ENCODE data around the gene MYCN. TPM values are rescaled to one million over a fixed set of nuclear protein-coding genes. Genes with fewer than 3 reads are reported as not detected.

MYCN gene
- polyA plus RNA-seq, 1 of the 3 experiments (the other 2 are of a cell fraction) = 0.03 TPM

DNA sequence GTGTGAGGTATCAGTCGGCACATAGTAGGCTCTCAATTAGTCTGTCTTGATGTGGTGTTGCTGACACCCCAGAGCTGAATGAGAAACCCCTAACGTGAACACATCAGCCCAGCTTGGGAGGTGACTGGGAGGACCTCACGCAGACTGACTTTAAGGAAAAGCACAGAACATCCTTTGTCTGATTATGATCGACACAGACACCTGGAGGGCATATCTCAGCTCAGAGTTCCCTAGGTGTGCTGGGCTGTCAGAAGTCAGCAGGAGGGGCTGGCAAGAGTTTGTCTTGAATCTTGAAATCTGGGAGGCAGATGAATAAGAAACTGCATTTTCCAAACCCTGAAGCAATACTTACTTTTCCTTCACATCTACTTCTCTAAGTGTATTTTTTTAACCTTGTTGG lies 16.8 kb upstream of the MYCN start:
- H2AFZ ChIP-seq (ENCODE audit: low read depth) = no peak overlapping the region
- WGBS (ENCODE audit: low lambda C conversion rate) = 33% methylated on average over 3 of the region's 4 CpGs
- no peaks in the 10 kb centered on the region for H4K20me1 ChIP-seq (ENCODE audit: insufficient read depth)
- H3K9me2 ChIP-seq = no peaks in the 10 kb centered on the region
- TF ChIP-seq, protein P1, sequence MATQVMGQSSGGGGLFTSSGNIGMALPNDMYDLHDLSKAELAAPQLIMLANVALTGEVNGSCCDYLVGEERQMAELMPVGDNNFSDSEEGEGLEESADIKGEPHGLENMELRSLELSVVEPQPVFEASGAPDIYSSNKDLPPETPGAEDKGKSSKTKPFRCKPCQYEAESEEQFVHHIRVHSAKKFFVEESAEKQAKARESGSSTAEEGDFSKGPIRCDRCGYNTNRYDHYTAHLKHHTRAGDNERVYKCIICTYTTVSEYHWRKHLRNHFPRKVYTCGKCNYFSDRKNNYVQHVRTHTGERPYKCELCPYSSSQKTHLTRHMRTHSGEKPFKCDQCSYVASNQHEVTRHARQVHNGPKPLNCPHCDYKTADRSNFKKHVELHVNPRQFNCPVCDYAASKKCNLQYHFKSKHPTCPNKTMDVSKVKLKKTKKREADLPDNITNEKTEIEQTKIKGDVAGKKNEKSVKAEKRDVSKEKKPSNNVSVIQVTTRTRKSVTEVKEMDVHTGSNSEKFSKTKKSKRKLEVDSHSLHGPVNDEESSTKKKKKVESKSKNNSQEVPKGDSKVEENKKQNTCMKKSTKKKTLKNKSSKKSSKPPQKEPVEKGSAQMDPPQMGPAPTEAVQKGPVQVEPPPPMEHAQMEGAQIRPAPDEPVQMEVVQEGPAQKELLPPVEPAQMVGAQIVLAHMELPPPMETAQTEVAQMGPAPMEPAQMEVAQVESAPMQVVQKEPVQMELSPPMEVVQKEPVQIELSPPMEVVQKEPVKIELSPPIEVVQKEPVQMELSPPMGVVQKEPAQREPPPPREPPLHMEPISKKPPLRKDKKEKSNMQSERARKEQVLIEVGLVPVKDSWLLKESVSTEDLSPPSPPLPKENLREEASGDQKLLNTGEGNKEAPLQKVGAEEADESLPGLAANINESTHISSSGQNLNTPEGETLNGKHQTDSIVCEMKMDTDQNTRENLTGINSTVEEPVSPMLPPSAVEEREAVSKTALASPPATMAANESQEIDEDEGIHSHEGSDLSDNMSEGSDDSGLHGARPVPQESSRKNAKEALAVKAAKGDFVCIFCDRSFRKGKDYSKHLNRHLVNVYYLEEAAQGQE (IDR thresholded peaks at IDR 0.05; ENCODE audit: low read depth, low read length) = no peak
- TF ChIP-seq, protein P2, sequence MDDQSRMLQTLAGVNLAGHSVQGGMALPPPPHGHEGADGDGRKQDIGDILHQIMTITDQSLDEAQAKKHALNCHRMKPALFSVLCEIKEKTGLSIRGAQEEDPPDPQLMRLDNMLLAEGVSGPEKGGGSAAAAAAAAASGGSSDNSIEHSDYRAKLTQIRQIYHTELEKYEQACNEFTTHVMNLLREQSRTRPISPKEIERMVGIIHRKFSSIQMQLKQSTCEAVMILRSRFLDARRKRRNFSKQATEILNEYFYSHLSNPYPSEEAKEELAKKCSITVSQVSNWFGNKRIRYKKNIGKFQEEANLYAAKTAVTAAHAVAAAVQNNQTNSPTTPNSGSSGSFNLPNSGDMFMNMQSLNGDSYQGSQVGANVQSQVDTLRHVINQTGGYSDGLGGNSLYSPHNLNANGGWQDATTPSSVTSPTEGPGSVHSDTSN (IDR thresholded peaks at IDR 0.05) = no peak
- TF ChIP-seq MEF2A (IDR thresholded peaks at IDR 0.05; ENCODE audit: borderline replicate concordance, low read depth) (no peak), RFX5 (IDR thresholded peaks at IDR 0.05; ENCODE audit: low read length) (no peak), NRF1 (IDR thresholded peaks at IDR 0.05; ENCODE audit: low read depth, low read length) (no peak), TEAD4 (IDR thresholded peaks at IDR 0.05; ENCODE audit: borderline replicate concordance, insufficient read depth) (no peak), FOXJ3 (CRISPR knock-in tag; IDR thresholded peaks at IDR 0.05) (no peak), RCOR1 (IDR thresholded peaks at IDR 0.05; ENCODE audit: low read length) (no peak)
- TF ChIP-seq, protein P3, sequence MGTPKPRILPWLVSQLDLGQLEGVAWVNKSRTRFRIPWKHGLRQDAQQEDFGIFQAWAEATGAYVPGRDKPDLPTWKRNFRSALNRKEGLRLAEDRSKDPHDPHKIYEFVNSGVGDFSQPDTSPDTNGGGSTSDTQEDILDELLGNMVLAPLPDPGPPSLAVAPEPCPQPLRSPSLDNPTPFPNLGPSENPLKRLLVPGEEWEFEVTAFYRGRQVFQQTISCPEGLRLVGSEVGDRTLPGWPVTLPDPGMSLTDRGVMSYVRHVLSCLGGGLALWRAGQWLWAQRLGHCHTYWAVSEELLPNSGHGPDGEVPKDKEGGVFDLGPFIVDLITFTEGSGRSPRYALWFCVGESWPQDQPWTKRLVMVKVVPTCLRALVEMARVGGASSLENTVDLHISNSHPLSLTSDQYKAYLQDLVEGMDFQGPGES (IDR thresholded peaks at IDR 0.05; ENCODE audit: low read depth, low read length) = no peak
- no peak overlapping the region for H3K27ac ChIP-seq (ENCODE audit: low read depth in 2 of 2, low read length in 1 of 2)
- ChIA-PET POLR2A (no interaction called here), CTCF (interaction anchor here (1.1 to 2.9 kb wide), 4 partner anchors 16 to 686 kb away, joined by 3 to 15 read pairs (median 4); partner anchors contain the start of gene MYCN)
- no peaks in the 10 kb centered on the region for H3K36me3 ChIP-seq (replicated peaks in 1 of 2; ENCODE audit: control insufficient read depth in 1 of 2, insufficient read depth in 2 of 2, low read length in 1 of 2)
- H3K9ac ChIP-seq = no peak overlapping the region
- H3K27me3 ChIP-seq (ENCODE audit: insufficient read depth) = no peaks in the 10 kb centered on the region
- 0 out of 2 replicates have a peak, but pooled peaks cover 4% of the 10 kb centered on the region for H3K9me3 ChIP-seq
- no peaks in the 10 kb centered on the region for H3K79me2 ChIP-seq (ENCODE audit: insufficient read depth)
- DNase-seq = no peak
- H3K4me2 ChIP-seq = no peak overlapping the region
- no peaks in the 10 kb centered on the region for H3F3A ChIP-seq (replicated peaks; ENCODE audit: insufficient read depth)
- peaks cover 0 to 16% of the 10 kb centered on the region in 2 experiments; a peak in 1 of 4 replicates for H3K4me1 ChIP-seq (ENCODE audit: control insufficient read depth in 1 of 2, insufficient read depth in 2 of 2, low read depth in 1 of 2, low read length in 1 of 2)
- no peak overlapping the region for H3K4me3 ChIP-seq (ENCODE audit: low read depth in 2 of 2, low read length in 1 of 2)

DNA sequence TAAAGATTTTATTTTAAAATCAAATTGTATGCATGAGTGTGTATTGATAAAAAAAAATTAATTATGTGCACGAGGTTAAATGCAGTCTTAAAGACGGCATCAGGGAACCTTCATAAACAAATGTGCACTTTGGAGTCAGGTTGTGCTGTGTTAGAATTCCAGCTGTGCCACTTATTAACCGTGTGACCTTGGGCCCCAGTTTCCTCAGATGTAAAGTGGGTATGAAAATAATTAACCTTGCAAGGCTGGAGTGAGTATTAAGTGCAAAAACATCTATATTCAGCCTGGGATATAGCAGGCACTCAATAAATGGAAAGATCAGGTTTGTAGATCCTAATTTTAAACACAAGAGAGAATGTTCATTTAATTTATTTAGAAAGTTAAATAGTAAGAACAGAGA lies 14.5 kb upstream of the MYCN start:
- no peak for DNase-seq
- Histone ChIP-seq H3K9me2 (no peaks in the 10 kb centered on the region), H2AFZ (ENCODE audit: low read depth) (no peak overlapping the region), H3K9ac (no peak overlapping the region), H3K27me3 (ENCODE audit: insufficient read depth) (no peaks in the 10 kb centered on the region), H4K20me1 (ENCODE audit: insufficient read depth) (no peaks in the 10 kb centered on the region), H3K9me3 (0 out of 2 replicates have a peak, but pooled peaks cover 4% of the 10 kb centered on the region), H3F3A (replicated peaks; ENCODE audit: insufficient read depth) (no peaks in the 10 kb centered on the region), H3K4me2 (no peak overlapping the region), H3K4me3 (ENCODE audit: low read depth in 2 of 2, low read length in 1 of 2) (no peak overlapping the region), H3K4me1 (ENCODE audit: control insufficient read depth in 1 of 2, insufficient read depth in 2 of 2, low read depth in 1 of 2, low read length in 1 of 2) (no peaks in the 10 kb centered on the region), H3K36me3 (replicated peaks in 1 of 2; ENCODE audit: control insufficient read depth in 1 of 2, insufficient read depth in 2 of 2, low read length in 1 of 2) (no peaks in the 10 kb centered on the region), H3K27ac (ENCODE audit: low read depth in 2 of 2, low read length in 1 of 2) (no peak overlapping the region), H3K79me2 (ENCODE audit: insufficient read depth) (no peaks in the 10 kb centered on the region)
- TF ChIP-seq YY1 (IDR thresholded peaks at IDR 0.05; ENCODE audit: low read depth) = no peak
- TF ChIP-seq RFX5 (IDR thresholded peaks at IDR 0.05; ENCODE audit: low read length) = no peak
- TF ChIP-seq MEF2A (IDR thresholded peaks at IDR 0.05; ENCODE audit: borderline replicate concordance, low read depth) = no peak
- TF ChIP-seq, protein P4, sequence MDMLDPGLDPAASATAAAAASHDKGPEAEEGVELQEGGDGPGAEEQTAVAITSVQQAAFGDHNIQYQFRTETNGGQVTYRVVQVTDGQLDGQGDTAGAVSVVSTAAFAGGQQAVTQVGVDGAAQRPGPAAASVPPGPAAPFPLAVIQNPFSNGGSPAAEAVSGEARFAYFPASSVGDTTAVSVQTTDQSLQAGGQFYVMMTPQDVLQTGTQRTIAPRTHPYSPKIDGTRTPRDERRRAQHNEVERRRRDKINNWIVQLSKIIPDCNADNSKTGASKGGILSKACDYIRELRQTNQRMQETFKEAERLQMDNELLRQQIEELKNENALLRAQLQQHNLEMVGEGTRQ (IDR thresholded peaks at IDR 0.05; ENCODE audit: borderline replicate concordance, low read depth, low read length) = no peak
- TF ChIP-seq TEAD4 (IDR thresholded peaks at IDR 0.05; ENCODE audit: borderline replicate concordance, insufficient read depth) = no peak
- TF ChIP-seq NRF1 (IDR thresholded peaks at IDR 0.05; ENCODE audit: low read depth, low read length) = no peak
- TF ChIP-seq CHD2 (IDR thresholded peaks at IDR 0.05; ENCODE audit: low read length, partially characterized antibody) = no peak
- TF ChIP-seq EZH2phosphoT487 (IDR thresholded peaks at IDR 0.05; ENCODE audit: borderline replicate concordance, low read depth) = no peak
- no peak for TF ChIP-seq TAF1 (IDR thresholded peaks at IDR 0.05; ENCODE audit: borderline replicate concordance, low read depth, low read length)
- TF ChIP-seq SMC3 (IDR thresholded peaks at IDR 0.05; ENCODE audit: low read depth, low read length) = no peak
- no peak for TF ChIP-seq RCOR1 (IDR thresholded peaks at IDR 0.05; ENCODE audit: low read length)
- no peak for TF ChIP-seq RAD21 (IDR thresholded peaks at IDR 0.05; ENCODE audit: low read length)
- POLR2A ChIA-PET = no interaction called here
- WGBS (ENCODE audit: low lambda C conversion rate) = 24% methylated on average over 3 of the region's 3 CpGs
- CTCF ChIA-PET = interaction anchor here (2.9 kb wide), 1 partner anchor 14 kb away, joined by 15 read pairs; the partner anchor contains the start of gene MYCN
